CD1c-positive myeloid dendritic cell (primary cell): ENCODE data around the gene CDH19.
"Not testable (repeated sequence)": the region's sequence is repeated elsewhere in the genome, so short reads cannot be mapped to it uniquely, and the experiment has no call there.

Experiments used
- DNase-seq: peaks from one replicate; pipeline ENCODE4 v3.0.0-alpha.2; 2016; ENCODE audit errors: extremely low spot score

CDH19 gene

GRCh38 chr18:66564236-66564635, 39.7 kb downstream of the CDH19 start:
- no peak for DNase-seq

GRCh38 chr18:66562279-66562678, 41.6 kb downstream of the CDH19 start:
- no peak for DNase-seq

GRCh38 chr18:66560094-66560493, 43.8 kb downstream of the CDH19 start:
- peak; percentile 40 for DNase-seq

GRCh38 chr18:66558773-66559172, 45.1 kb downstream of the CDH19 start:
- DNase-seq: no peak

GRCh38 chr18:66557091-66557490, 46.8 kb downstream of the CDH19 start:
- no peak for DNase-seq

- no peak for DNase-seq
Observed at GRCh38 chr18:66555585-66555984, 48.3 kb downstream of the CDH19 start.

GRCh38 chr18:66553824-66554223, 50.1 kb downstream of the CDH19 start:
- DNase-seq: no peak

- no peak for DNase-seq
Observed at GRCh38 chr18:66550366-66550765, 53.5 kb downstream of the CDH19 start.

- DNase-seq: no peak
Observed at GRCh38 chr18:66548747-66549146, 55.1 kb downstream of the CDH19 start.

- no peak for DNase-seq
Observed at GRCh38 chr18:66534110-66534509, 69.8 kb downstream of the CDH19 start.

- no peak for DNase-seq
Observed at GRCh38 chr18:66533693-66534092, 70.2 kb downstream of the CDH19 start.

GRCh38 chr18:66523219-66523991, 80.5 kb downstream of the CDH19 start:
- no peak for DNase-seq

GRCh38 chr18:66513996-66514395, 89.9 kb downstream of the CDH19 start:
- DNase-seq: no peak

- DNase-seq: peak; percentile 2
Observed at GRCh38 chr18:66511792-66512191, 92.1 kb downstream of the CDH19 start.

- no peak for DNase-seq
Observed at GRCh38 chr18:66511289-66511688, 92.6 kb downstream of the CDH19 start.

- no peak for DNase-seq
Observed at GRCh38 chr18:66510357-66511045, 93.4 kb downstream of the CDH19 start.

- DNase-seq: no peak
Observed at GRCh38 chr18:66508937-66509336, 95.0 kb downstream of the CDH19 start.

- no peak for DNase-seq
Observed at GRCh38 chr18:66506178-66506577, 97.7 kb downstream of the CDH19 start.

- no peak for DNase-seq
Observed at GRCh38 chr18:66497351-66497750, 106.5 kb downstream of the CDH19 start.

- DNase-seq: no peak
Observed at GRCh38 chr18:66495844-66496243, 108.0 kb downstream of the CDH19 start.

GRCh38 chr18:66473882-66474281, 130.0 kb downstream of the CDH19 start:
- DNase-seq: no peak

- DNase-seq: not testable (repeated sequence)
Observed at GRCh38 chr18:66466184-66466583, 137.7 kb downstream of the CDH19 start.

GRCh38 chr18:66461344-66461743, 142.5 kb downstream of the CDH19 start:
- DNase-seq: no peak
